Measurements from ENCODE around the gene TRMT61B. TPM values are rescaled to one million over a fixed set of nuclear protein-coding genes. Genes with fewer than 3 reads are reported as not detected.

Gene TRMT61B
- total and polyA plus RNA-seq, 10 of the 15 experiments (the other 5 are each of a cell fraction or from before 2014, with no cell fraction given), result 12.8 to 23.7 (median 18.1) TPM

DNA sequence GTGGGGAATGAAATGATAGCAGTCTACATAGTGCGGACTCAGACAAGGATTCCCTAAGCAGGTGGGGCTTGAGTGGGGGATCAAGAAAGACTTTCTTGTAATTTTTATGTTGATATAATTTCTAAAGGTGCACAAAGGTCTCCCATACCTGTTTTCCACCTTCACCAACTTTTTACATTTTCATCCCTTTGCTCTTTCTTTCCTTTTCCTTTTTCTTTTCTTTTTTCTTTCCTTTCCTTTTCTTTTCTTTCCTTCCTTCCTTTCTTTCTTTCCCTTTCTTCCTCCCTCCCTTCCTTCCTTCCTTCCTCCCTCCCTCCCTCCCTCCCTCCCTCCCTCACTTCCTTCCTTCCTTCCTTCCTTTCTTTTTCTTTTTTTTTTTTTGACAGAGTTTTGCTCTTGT is 10.1 kb upstream of the TRMT61B start:
- in situ Hi-C loops (cut with MboI) (no loop called here), intact Hi-C loops (cut with micrococcal nuclease; ENCODE audit: unreplicated experiment) (no loop called here)
- no TSS peak for BruUV-seq (replicated peaks)
- CTCF ChIA-PET, result no interaction called here
- H2AFZ ChIP-seq (ENCODE audit: control insufficient read depth, low read depth, low read length), result no peak overlapping the region
- H3K79me2 ChIP-seq (ENCODE audit: control insufficient read depth, insufficient read depth, low read length), result no peaks in the 10 kb centered on the region
- WGBS (ENCODE audit: insufficient coverage, insufficient replicate concordance, low lambda C conversion rate, missing lambda C conversion rate), result 50% methylated on average over 1 of the region's 1 CpG
- no peak overlapping the region for H3K27ac ChIP-seq (ENCODE audit: control insufficient read depth, insufficient read depth)
- RAD21 ChIA-PET (ENCODE audit: unreplicated experiment), result no interaction called here
- no peak for FAIRE-seq
- no peak for ATAC-seq
- no peaks in the 10 kb centered on the region for H3K36me3 ChIP-seq (ENCODE audit: control insufficient read depth in 2 of 2, insufficient read depth in 2 of 2, low read length in 1 of 2)
- SMC1A ChIA-PET (ENCODE audit: uncharacterized antibody, unreplicated experiment), result interaction anchor here (0.7 to 2.1 kb wide), 4 partner anchors 10 to 285 kb away, joined by 3 to 6 read pairs (median 3); partner anchors contain the start of gene TRMT61B
- H3K9ac ChIP-seq (ENCODE audit: control insufficient read depth, insufficient read depth, low read length), result no peak overlapping the region
- no peaks in the 10 kb centered on the region for H3K4me1 ChIP-seq (ENCODE audit: control insufficient read depth, insufficient read depth, low read length)
- DNase-seq (ENCODE audit: low read depth, low spot score), result no peak
- POLR2A ChIA-PET, result no interaction called here
- H4K20me1 ChIP-seq (ENCODE audit: control insufficient read depth, insufficient read depth), result no peaks in the 10 kb centered on the region
- H3K4me2 ChIP-seq (ENCODE audit: control insufficient read depth, insufficient read depth), result no peak overlapping the region
- H3K9me3 ChIP-seq (replicated peaks; ENCODE audit: control insufficient read depth, insufficient read depth, low read length), result no peaks in the 10 kb centered on the region
- no peak overlapping the region for H3K4me3 ChIP-seq
- no peaks in the 10 kb centered on the region; a peak in 1 of 4 replicates for H3K27me3 ChIP-seq (replicated peaks in 1 of 2; ENCODE audit: control insufficient read depth in 2 of 2, insufficient read depth in 2 of 2, low read length in 1 of 2)
- TF ChIP-seq RELA (IDR thresholded peaks at IDR 0.05; ENCODE audit: borderline replicate concordance, partially characterized antibody), result no peak
- TF ChIP-seq IRF4 (IDR thresholded peaks at IDR 0.05; ENCODE audit: low read depth, low read length), result no peak
- TF ChIP-seq CHD4 (IDR thresholded peaks at IDR 0.05), result no peak
- no peak for TF ChIP-seq RBBP5 (conservative IDR thresholded peaks at IDR 0.05)
- no peak for TF ChIP-seq NFYB (IDR thresholded peaks at IDR 0.05; ENCODE audit: insufficient read depth, low read depth, low read length)
- TF ChIP-seq ZZZ3 (IDR thresholded peaks at IDR 0.05; ENCODE audit: control insufficient read depth, insufficient read length, low read depth), result no peak
- TF ChIP-seq PAX8 (IDR thresholded peaks at IDR 0.05), result no peak
- no peak for TF ChIP-seq NR2F1 (conservative IDR thresholded peaks at IDR 0.05)
- no peak for TF ChIP-seq GATAD2B (conservative IDR thresholded peaks at IDR 0.05; ENCODE audit: low read depth)
- TF ChIP-seq ATF2 (IDR thresholded peaks at IDR 0.05; ENCODE audit: low read length), result no peak
- TF ChIP-seq E4F1 (IDR thresholded peaks at IDR 0.05; ENCODE audit: borderline replicate concordance, partially characterized antibody), result no peak
- no peak for TF ChIP-seq BACH1 (IDR thresholded peaks at IDR 0.05; ENCODE audit: borderline replicate concordance)
- TF ChIP-seq ZNF24 (IDR thresholded peaks at IDR 0.05), result no peak
- no peak for TF ChIP-seq ETV6 (conservative IDR thresholded peaks at IDR 0.05 in 1 of 2, IDR thresholded peaks at IDR 0.05 in 1 of 2; ENCODE audit: borderline replicate concordance in 1 of 2, low read depth in 1 of 2)
- TF ChIP-seq NR2C1 (IDR thresholded peaks at IDR 0.05), result no peak
- TF ChIP-seq, protein P1, sequence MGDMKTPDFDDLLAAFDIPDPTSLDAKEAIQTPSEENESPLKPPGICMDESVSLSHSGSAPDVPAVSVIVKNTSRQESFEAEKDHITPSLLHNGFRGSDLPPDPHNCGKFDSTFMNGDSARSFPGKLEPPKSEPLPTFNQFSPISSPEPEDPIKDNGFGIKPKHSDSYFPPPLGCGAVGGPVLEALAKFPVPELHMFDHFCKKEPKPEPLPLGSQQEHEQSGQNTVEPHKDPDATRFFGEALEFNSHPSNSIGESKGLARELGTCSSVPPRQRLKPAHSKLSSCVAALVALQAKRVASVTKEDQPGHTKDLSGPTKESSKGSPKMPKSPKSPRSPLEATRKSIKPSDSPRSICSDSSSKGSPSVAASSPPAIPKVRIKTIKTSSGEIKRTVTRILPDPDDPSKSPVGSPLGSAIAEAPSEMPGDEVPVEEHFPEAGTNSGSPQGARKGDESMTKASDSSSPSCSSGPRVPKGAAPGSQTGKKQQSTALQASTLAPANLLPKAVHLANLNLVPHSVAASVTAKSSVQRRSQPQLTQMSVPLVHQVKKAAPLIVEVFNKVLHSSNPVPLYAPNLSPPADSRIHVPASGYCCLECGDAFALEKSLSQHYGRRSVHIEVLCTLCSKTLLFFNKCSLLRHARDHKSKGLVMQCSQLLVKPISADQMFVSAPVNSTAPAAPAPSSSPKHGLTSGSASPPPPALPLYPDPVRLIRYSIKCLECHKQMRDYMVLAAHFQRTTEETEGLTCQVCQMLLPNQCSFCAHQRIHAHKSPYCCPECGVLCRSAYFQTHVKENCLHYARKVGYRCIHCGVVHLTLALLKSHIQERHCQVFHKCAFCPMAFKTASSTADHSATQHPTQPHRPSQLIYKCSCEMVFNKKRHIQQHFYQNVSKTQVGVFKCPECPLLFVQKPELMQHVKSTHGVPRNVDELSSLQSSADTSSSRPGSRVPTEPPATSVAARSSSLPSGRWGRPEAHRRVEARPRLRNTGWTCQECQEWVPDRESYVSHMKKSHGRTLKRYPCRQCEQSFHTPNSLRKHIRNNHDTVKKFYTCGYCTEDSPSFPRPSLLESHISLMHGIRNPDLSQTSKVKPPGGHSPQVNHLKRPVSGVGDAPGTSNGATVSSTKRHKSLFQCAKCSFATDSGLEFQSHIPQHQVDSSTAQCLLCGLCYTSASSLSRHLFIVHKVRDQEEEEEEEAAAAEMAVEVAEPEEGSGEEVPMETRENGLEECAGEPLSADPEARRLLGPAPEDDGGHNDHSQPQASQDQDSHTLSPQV (IDR thresholded peaks at IDR 0.05), result no peak

All from GM12878 (cell line).